ENCODE data around the gene GLT8D2.

- TF ChIP-seq CTCF (IDR thresholded peaks at IDR 0.05; ENCODE audit: insufficient read depth, low read length, poor library complexity, severe bottlenecking) (no peak), EZH2phosphoT487 (conservative IDR thresholded peaks at IDR 0.05; ENCODE audit: low read length) (no peak)
These were observed 30.8 kb upstream of the GLT8D2 start for GRCh38 chr12:104080764-104081163.
